ENCODE data around the gene DPH5. TPM values are rescaled to one million over a fixed set of nuclear protein-coding genes. Genes with fewer than 3 reads are reported as not detected.
"Not testable (repeated sequence)": the region's sequence is repeated elsewhere in the genome, so short reads cannot be mapped to it uniquely, and the experiment has no call there.

Gene DPH5, protein sequence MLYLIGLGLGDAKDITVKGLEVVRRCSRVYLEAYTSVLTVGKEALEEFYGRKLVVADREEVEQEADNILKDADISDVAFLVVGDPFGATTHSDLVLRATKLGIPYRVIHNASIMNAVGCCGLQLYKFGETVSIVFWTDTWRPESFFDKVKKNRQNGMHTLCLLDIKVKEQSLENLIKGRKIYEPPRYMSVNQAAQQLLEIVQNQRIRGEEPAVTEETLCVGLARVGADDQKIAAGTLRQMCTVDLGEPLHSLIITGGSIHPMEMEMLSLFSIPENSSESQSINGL
- 10 to 100 TPM; 32.4 to 37.1 TPM for total RNA-seq

DNA sequence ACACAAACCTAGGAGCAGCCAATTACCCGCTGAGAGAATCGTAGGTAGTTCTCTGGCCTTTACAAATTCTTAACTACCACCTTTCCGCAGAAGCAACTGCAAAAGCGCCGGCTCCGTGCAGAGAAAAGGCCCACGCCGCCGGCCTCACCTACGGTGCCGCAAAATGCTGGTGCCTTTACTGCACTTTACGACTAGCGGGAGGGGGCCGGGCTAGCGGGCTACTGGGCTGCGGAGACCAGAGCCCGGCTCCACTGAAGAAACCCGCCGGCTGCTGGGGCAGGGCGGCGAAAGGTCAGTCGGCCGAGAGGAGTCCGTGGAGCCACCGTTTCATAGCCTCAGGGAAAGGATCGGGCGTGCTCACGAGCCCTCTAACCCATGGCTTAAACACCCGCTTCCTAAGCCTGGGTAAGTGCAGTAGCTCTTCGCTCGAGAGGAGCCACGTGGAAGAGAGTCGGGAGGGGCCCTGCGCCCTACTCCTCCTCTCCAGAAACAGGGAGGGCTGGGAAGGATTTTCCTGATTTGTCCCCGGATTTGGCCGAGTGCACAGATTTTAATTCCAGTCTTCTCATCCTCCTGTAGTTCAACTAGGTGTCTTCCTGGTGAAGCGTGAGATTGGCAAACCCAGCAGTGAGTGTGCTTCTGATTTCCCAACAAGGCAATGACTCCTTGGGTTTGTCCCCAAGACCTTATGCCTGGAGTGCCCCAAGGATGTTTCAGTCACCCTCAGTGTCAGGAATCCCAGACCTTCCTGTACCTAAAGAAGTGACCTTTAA, at the start of gene DPH5:
Gene DPH5 (minus strand): TSS at position 128 of the 773 bp plus-strand sequence. CDS start 341 bp downstream, outside the sequence.
- DNase-seq (peak; percentile 89), ATAC-seq (ENCODE audit: low read depth) (peak; percentile 95)
- Mint-ChIP-seq H3K9me3 (peaks cover under 1% of the 10 kb centered on the region), H3K4me1 (peaks cover 40% of the 10 kb centered on the region), H3K27ac (peak within 1 kb of the TSS; percentile 94), H3K4me3 (peak within 1 kb of the TSS; percentile 99), H3K27me3 (no peaks in the 10 kb centered on the region), H3K36me3 (peaks cover 29% of the 10 kb centered on the region)
- POLR2A ChIA-PET, result interaction anchor here (0.5 to 2.3 kb wide), 3 partner anchors 21 to 76 kb away, joined by 3 to 9 read pairs (median 4); no protein-coding TSS in a partner anchor

DNA sequence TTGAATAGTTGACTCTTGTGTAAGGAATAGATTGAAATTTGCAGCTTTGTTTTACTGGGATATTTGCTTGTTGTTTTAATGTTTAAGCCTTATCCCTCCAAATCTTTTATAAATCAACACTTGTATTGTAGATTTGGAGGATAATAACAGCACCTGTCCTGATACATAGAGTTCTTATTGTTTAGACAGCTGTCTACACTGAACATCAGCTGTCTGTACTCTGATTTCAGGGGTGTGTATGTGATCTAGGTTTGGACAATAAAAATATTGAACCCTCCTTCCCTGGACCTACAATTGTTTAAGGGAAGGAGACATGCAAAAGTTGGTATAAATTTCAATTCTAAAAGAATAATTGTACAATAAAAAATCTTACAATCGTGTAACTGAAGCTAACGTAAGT, 48.3 kb upstream of the DPH5 start:
- DNase-seq, result no peak
- Mint-ChIP-seq H3K9me3 (peaks cover 9% of the 10 kb centered on the region), H3K4me3 (no peak overlapping the region), H3K27ac (no peak overlapping the region), H3K36me3 (peaks cover 47% of the 10 kb centered on the region), H3K27me3 (no peaks in the 10 kb centered on the region), H3K4me1 (peaks cover 16% of the 10 kb centered on the region)
- no peak for ATAC-seq (ENCODE audit: low read depth)
- POLR2A ChIA-PET, result no interaction called here

DNA sequence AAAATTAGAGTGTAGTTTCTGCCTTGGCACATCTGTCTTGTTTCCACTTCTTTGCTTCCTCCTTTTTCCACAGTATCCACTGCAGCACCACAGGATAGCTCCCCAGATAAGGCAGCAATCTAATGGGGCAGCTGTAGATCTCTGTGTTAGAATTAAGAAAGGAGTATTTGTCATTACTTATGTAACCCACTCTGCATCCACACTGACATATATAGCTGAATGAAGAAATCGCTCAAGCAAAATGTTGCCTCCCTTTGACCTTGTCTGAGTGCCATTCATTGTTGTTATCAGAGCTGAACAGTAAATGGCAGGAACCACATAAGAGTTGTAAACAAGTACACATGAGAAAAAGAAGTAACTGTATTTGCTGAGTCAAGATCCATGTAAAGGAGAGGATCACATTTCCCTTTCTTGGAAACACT, 45.9 kb upstream of the DPH5 start:
- Mint-ChIP-seq H3K4me1 (peaks cover 28% of the 10 kb centered on the region), H3K9me3 (peaks cover 8% of the 10 kb centered on the region), H3K36me3 (peaks cover 41% of the 10 kb centered on the region), H3K27ac (peak overlapping the region; percentile 52), H3K27me3 (no peaks in the 10 kb centered on the region), H3K4me3 (no peak overlapping the region)
- POLR2A ChIA-PET, result no interaction called here
- DNase-seq (no peak), ATAC-seq (ENCODE audit: low read depth) (no peak)

DNA sequence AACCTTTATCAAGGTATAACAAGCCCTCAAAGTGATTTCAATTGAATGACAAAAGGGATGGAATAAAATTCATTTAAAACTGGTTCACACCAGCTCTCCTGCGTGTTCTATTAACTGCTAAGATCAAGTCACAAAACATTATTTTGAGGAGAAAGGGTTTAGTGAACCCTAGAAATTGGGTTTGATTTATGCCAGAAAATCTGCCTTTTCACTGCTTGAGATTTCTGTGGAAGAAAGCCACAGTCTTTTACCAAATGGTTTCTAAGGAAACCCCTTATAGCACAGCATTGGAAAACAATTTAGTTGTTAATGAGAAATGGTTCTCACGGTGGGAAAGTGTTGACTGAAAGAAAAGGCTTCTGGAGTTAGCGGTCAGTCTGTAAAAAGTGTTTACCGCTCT, 43.6 kb upstream of the DPH5 start:
- peaks cover 40% of the 10 kb centered on the region for H3K4me1 Mint-ChIP-seq
- peaks cover 33% of the 10 kb centered on the region for H3K36me3 Mint-ChIP-seq
- POLR2A ChIA-PET, result no interaction called here
- no peaks in the 10 kb centered on the region for H3K27me3 Mint-ChIP-seq
- no peak overlapping the region for H3K27ac Mint-ChIP-seq
- DNase-seq (no peak), ATAC-seq (ENCODE audit: low read depth) (no peak)
- peaks cover 8% of the 10 kb centered on the region for H3K9me3 Mint-ChIP-seq
- no peak overlapping the region for H3K4me3 Mint-ChIP-seq

DNA sequence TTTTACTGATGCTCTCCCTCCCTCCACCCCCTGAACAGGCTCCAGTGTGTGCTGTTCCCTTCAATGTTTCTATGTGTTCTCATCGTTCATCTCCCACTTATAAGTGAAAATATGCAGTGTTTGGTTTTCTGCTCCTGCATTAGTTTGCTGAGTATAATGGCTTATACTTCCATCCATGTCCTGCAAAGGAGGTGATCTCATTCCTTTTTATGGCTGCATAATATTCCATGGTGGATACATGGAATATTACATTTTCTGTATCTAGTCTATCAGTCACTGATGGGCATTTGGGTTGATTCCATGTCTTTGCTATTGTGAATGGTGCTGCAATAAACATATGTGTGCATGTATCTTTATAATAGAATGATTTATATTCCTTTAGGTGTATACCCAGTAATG, 41.4 kb upstream of the DPH5 start:
- peaks cover 25% of the 10 kb centered on the region for H3K36me3 Mint-ChIP-seq
- not testable (repeated sequence) for H3K27me3 Mint-ChIP-seq; H3K9me3 Mint-ChIP-seq; DNase-seq; ATAC-seq (ENCODE audit: low read depth); H3K4me3 Mint-ChIP-seq
- H3K4me1 Mint-ChIP-seq, result peaks cover 41% of the 10 kb centered on the region
- POLR2A ChIA-PET, result interaction anchor here (0.9 kb wide), 2 partner anchors 9 to 118 kb away, joined by 3 read pairs; no protein-coding TSS in a partner anchor
- peak overlapping the region; percentile 22 for H3K27ac Mint-ChIP-seq

DNA sequence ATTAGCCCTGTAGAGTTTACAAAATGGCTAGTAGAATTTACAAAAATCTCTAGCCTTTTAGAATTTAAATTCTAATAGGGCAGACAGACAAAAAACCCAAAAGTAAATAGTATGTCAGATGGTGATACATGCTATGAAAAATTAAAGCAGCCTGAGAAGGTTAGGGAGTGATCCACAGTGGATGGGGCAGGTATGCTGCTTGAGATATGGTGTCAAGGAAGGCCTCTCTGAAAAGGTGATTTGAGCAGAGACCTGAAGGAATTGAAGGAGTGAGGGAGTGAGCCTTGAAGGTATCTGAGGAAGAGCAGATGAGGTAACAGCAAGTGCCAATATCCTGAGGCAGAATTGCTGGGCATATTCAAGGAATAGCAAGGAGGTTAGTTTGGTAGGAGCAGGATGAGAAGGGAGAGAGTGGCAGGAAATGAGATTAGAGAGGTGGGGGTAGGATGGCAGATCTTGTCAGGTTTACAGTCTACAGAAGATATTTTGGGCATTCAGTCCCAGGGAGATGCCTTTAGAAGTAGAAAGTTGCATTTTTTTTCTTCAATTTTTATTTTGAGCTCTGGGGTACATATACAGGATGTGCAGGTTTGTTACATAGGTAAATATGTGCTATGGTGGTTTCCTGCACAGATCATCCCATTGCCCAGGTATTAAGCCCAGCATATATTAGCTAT, 40.8 kb upstream of the DPH5 start:
- POLR2A ChIA-PET, result interaction anchor here (0.9 kb wide), 2 partner anchors 10 to 117 kb away, joined by 3 read pairs; no protein-coding TSS in a partner anchor
- ATAC-seq (ENCODE audit: low read depth), result peak; percentile 50

DNA sequence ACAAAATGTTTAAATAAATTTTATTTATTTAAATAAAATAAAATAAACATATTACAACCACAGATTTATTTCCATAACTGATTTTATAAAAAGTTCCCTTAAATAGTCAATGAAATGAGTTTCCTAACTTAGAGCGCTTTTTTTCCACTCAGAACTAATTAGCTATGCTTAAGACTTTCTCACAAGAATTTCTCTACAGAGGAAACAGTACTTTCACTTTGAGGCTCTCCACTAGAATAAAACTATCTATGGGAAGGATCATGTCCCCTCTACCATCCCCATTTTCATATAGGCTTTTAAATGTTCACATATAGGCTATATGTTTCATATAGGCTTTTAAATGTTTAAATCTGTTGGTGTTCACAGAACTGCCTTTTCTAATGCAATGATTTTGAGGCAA, 40.0 kb upstream of the DPH5 start:
- H3K27me3 Mint-ChIP-seq, result no peaks in the 10 kb centered on the region
- peaks cover 24% of the 10 kb centered on the region for H3K36me3 Mint-ChIP-seq
- H3K4me1 Mint-ChIP-seq, result peaks cover 33% of the 10 kb centered on the region
- H3K27ac Mint-ChIP-seq, result peak overlapping the region; percentile 58
- POLR2A ChIA-PET, result no interaction called here
- DNase-seq (no peak), ATAC-seq (ENCODE audit: low read depth) (no peak)
- H3K9me3 Mint-ChIP-seq, result peaks cover 7% of the 10 kb centered on the region
- H3K4me3 Mint-ChIP-seq, result peak overlapping the region; percentile 24

More for the DNA sequence above, 40.8 kb upstream of the DPH5 start:
- Mint-ChIP-seq H3K4me3 (peak overlapping the region; percentile 35), H3K27ac (peak overlapping the region; percentile 86), H3K27me3 (no peaks in the 10 kb centered on the region), H3K9me3 (peaks cover 7% of the 10 kb centered on the region), H3K4me1 (peaks cover 38% of the 10 kb centered on the region), H3K36me3 (peaks cover 27% of the 10 kb centered on the region)
- DNase-seq, result no peak

DNA sequence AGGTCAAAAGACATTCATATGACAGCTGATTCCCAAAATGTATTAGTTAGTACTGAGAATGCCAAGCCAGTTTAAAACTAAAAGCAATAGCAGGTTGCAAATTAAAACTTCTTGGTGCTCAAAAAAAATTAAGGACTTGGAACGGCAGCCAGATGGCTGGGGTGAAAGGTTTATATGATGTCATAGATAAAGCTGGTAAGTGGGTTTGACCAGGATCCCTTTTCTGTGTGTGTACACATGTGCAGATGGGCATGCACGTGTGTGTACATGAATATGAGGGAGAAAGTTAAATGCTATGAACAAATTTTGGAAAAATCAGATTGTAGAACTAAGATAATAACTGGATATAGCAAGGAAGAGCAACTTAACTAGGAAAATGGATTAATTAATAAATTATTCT, 39.1 kb upstream of the DPH5 start:
- Mint-ChIP-seq H3K27ac (no peak overlapping the region), H3K36me3 (peaks cover 32% of the 10 kb centered on the region), H3K27me3 (no peaks in the 10 kb centered on the region), H3K9me3 (peaks cover 7% of the 10 kb centered on the region), H3K4me3 (no peak overlapping the region), H3K4me1 (peaks cover 30% of the 10 kb centered on the region)
- DNase-seq (no peak), ATAC-seq (ENCODE audit: low read depth) (no peak)
- POLR2A ChIA-PET, result no interaction called here

DNA sequence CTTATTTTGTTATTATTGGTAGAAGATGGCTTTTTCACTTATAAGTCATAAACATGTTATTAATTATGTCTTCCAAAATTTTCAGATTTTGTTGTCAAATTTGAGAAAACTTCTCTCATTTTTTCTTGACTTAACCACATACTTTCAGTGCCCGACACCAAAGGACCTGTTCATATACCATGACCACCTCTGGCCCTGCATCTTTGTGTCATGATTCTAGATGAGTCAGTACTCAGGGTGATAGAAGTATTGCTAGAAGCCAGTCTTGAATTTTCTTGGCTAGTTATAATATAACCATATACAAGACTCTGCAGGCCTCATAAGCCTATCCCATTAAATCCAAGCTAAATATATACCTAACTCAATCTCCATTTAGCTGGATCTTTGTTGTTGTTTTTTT, 35.4 kb upstream of the DPH5 start:
- DNase-seq (no peak), ATAC-seq (ENCODE audit: low read depth) (no peak)
- Mint-ChIP-seq H3K36me3 (peaks cover 37% of the 10 kb centered on the region), H3K27me3 (no peaks in the 10 kb centered on the region), H3K27ac (no peak overlapping the region), H3K4me1 (peaks cover 11% of the 10 kb centered on the region), H3K4me3 (no peak overlapping the region), H3K9me3 (peaks cover 2% of the 10 kb centered on the region)
- POLR2A ChIA-PET, result no interaction called here

DNA sequence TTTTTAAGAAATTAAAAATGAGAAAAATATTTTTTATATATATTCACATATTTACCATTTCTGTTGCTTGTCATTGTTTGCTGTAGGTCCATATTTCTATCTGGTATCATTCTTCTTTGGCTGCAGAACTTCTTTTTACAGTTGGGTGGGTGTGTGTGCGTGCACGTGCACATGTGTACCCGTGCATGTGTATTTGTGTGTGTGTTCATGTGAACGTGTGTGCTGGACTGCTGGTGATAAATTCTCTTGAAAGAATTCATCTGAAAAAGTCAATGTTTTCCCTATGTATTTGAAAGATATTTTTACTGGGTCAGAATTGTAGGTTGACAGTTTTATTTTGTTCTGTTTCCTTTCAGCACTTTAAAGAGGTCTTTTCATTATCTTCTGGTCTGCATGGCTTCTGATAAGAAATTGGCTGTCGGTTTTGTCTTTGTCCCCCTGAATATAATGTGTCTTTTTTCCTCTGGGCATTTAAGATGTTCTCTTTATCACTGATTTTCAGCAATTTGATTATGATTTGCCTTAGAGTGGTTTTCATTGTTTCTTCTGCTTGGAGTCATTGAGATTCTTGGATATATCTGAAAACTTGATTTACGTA, 34.5 kb upstream of the DPH5 start:
- POLR2A ChIA-PET, result no interaction called here
- Mint-ChIP-seq H3K36me3 (peaks cover 40% of the 10 kb centered on the region), H3K27ac (no peak overlapping the region), H3K4me1 (peaks cover 8% of the 10 kb centered on the region), H3K9me3 (peaks cover 2% of the 10 kb centered on the region), H3K27me3 (no peaks in the 10 kb centered on the region), H3K4me3 (no peak overlapping the region)
- DNase-seq (no peak), ATAC-seq (ENCODE audit: low read depth) (no peak)

DNA sequence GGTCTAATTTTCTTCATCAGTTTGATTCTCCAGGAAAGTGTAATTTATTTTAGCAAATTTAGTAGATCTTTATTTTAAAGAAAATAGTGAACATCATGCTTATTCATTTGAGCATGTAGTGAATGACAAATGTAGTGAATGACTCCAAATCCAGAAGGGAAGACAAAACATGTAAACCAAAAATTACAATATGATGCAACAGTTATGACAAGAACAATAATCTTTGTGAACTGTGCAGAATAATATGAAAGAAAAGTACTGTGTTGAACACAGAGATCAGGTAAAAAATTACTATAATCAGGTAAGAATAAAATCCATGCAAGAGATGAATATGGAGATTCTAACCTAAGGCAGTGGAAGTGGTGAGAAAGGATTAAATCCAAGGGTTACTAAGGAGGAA, 30.0 kb upstream of the DPH5 start:
- POLR2A ChIA-PET, result no interaction called here
- ATAC-seq (ENCODE audit: low read depth) (no peak), DNase-seq (no peak)
- peaks cover 3% of the 10 kb centered on the region for H3K4me1 Mint-ChIP-seq
- no peak overlapping the region for H3K27ac Mint-ChIP-seq
- H3K4me3 Mint-ChIP-seq, result no peak overlapping the region
- H3K9me3 Mint-ChIP-seq, result peaks cover 1% of the 10 kb centered on the region
- H3K27me3 Mint-ChIP-seq, result no peaks in the 10 kb centered on the region
- peaks cover 41% of the 10 kb centered on the region for H3K36me3 Mint-ChIP-seq

DNA sequence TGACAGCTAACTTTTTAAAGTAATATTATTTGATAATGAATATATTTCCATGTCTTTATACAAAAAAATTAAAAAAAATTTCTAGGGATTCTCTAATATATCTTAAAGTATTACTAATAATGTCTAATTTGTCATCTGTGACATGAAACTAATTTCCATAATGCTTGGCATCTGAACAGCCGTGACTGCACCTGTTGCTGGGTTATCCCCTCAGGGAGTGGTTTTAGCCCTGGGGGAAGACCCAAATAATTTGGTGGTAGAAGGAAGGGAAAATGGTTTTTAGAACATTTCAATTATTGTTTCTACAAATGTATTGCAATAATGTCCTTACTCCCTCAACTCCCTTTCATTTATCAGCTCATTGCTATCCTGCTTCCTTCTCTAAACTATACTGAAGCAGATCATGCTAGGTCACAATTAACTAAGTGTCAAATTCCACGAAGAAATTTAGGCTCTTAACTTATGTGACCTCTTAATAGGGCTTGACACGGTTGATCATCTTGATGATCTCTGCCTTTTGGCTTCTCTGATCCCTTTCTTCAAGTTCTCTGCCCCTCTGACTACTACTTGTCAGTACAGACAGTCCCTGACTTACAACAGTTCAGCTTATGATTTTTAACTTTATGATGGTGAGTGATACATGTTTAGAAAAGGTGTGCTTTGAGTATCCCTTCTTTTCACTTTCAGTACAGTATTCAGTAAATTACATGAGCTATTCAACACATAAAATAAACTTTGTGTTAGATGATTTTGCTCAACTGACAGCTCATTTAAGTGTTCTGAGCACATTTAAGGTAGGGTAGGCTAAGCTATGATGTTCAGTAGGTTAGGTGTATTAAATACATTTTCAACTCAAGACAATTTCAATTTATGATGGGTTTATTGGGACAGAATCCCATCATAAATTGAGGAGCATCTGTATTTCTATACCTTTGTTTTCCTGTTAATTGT, 26.4 kb upstream of the DPH5 start:
- Mint-ChIP-seq H3K9me3 (peaks cover 1% of the 10 kb centered on the region), H3K27ac (no peak overlapping the region), H3K36me3 (peaks cover 20% of the 10 kb centered on the region), H3K4me3 (no peak overlapping the region), H3K27me3 (no peaks in the 10 kb centered on the region), H3K4me1 (peaks cover 6% of the 10 kb centered on the region)
- ATAC-seq (ENCODE audit: low read depth) (no peak), DNase-seq (no peak)
- POLR2A ChIA-PET, result no interaction called here
